Common myeloid progenitor, CD34-positive (primary cell): ENCODE measurements around the gene MS4A6A.
"Not testable (repeated sequence)": the region's sequence is repeated elsewhere in the genome, so short reads cannot be mapped to it uniquely, and the experiment has no call there.

Source experiments
- CTCF ChIA-PET: fragments of 350-600 bp; sonication (Branson Sonifier 250); formaldehyde crosslinking; loops from one replicate; lab custom pipeline; 2021; ENCODE audit warnings: antibody characterized with exemption; lab: Charles Lee
- POLR2A ChIA-PET: fragments of 350-600 bp; sonication (Branson Sonifier 250); formaldehyde crosslinking; loops from one replicate; lab custom pipeline; 2021; ENCODE audit warnings: antibody characterized with exemption; lab: Charles Lee
- DNase-seq, 3 donors: peaks; one replicate each; pipeline versions ENCODE4 v3.0.0 to v3.0.0-alpha.2; 2013
- H3K27ac ChIP-seq, 2 experiments: 1 replicate in 1 of 2; 2 replicates in 1 of 2; pipeline ENCODE4 v1.7.0; 2013; ENCODE audit warnings: inconsistent platforms in 2 of 2, low read length in 2 of 2, mild to moderate bottlenecking in 2 of 2, low read depth in 1 of 2, moderate library complexity in 1 of 2; ENCODE audit not compliant: severe bottlenecking in 2 of 2, insufficient read depth in 1 of 2, poor library complexity in 1 of 2
- H3K27me3 ChIP-seq, 5 experiments: replicated peaks in 2 of 5; 1 replicate in 3 of 5; 2 replicates in 2 of 5; pipeline versions ENCODE4 v1.6.1 to v1.7.0; 2013; ENCODE audit warnings: low read length in 4 of 5, mild to moderate bottlenecking in 2 of 5, moderate library complexity in 2 of 5, inconsistent platforms in 1 of 5; ENCODE audit not compliant: insufficient read depth in 5 of 5, control insufficient read depth in 4 of 5
- H3K36me3 ChIP-seq, 4 experiments: 1 replicate in 2 of 4; 2 replicates in 2 of 4; pipeline versions ENCODE4 v1.6.1 to v1.7.0; 2013; ENCODE audit warnings: low read length in 3 of 4, control low read depth in 1 of 4, mild to moderate bottlenecking in 1 of 4; ENCODE audit not compliant: control insufficient read depth in 4 of 4, insufficient read depth in 4 of 4
- H3K4me1 ChIP-seq, 4 experiments: 1 replicate in 3 of 4; 2 replicates in 1 of 4; pipeline versions ENCODE4 v1.6.1 to v1.7.1; 2013; ENCODE audit warnings: low read length in 3 of 4, mild to moderate bottlenecking in 3 of 4, control low read depth in 1 of 4, inconsistent platforms in 1 of 4, moderate library complexity in 1 of 4; ENCODE audit not compliant: control insufficient read depth in 4 of 4, insufficient read depth in 4 of 4; ENCODE audit errors: control extremely low read depth in 1 of 4
- H3K4me3 ChIP-seq, 7 experiments: 1 replicate in 4 of 7; 2 replicates in 3 of 7; pipeline versions ENCODE4 v1.5.1 to v1.7.0; 2013; ENCODE audit warnings: mild to moderate bottlenecking in 7 of 7, low read length in 6 of 7, moderate library complexity in 6 of 7, inconsistent platforms in 2 of 7, low read depth in 2 of 7, control low read depth in 1 of 7; ENCODE audit not compliant: insufficient read depth in 4 of 7, control insufficient read depth in 1 of 7; ENCODE audit errors: extremely low read depth in 1 of 7
- H3K9me3 ChIP-seq, 5 experiments: 1 replicate in 4 of 5; 2 replicates in 1 of 5; pipeline versions ENCODE4 v1.6.1 to v1.7.1; 2013; ENCODE audit warnings: low read length in 4 of 5, mild to moderate bottlenecking in 2 of 5, inconsistent platforms in 1 of 5, low read depth in 1 of 5, moderate library complexity in 1 of 5; ENCODE audit not compliant: control insufficient read depth in 4 of 5, insufficient read depth in 2 of 5; ENCODE audit errors: control extremely low read depth in 1 of 5
- WGBS: methylation state at CpG from one replicate; pipeline ENCODE4 v1.1.5; 2013; ENCODE audit not compliant: insufficient coverage; 5-methylcytosine and 5-hydroxymethylcytosine counted together

MS4A6A gene

GRCh38 chr11:60209977-60210376 lies 27.1 kb upstream of the MS4A6A start:
- DNase-seq, result no peak

GRCh38 chr11:60208951-60209350 lies 26.1 kb upstream of the MS4A6A start:
- ChIA-PET POLR2A (no interaction called here), CTCF (interaction anchor here (1.4 kb wide), 1 partner anchor 10 kb away, joined by 4 read pairs; no protein-coding TSS in a partner anchor)
- H3K27me3 ChIP-seq, result no peaks in the 10 kb centered on the region
- no peak overlapping the region for H3K27ac ChIP-seq
- no peak overlapping the region for H3K4me3 ChIP-seq
- peaks cover 0 to 1% (median 0%) of the 10 kb centered on the region in 5 experiments for H3K9me3 ChIP-seq
- no peaks in the 10 kb centered on the region for H3K36me3 ChIP-seq
- H3K4me1 ChIP-seq, result no peaks in the 10 kb centered on the region
- WGBS, result no CpG with 5 or more reads among the region's 1 CpG
- no peak for DNase-seq

More at GRCh38 chr11:60209977-60210376, 27.1 kb upstream of the MS4A6A start:
- 100% methylated on average over 1 of the region's 3 CpGs for WGBS
- CTCF ChIA-PET, result interaction anchor here (1.4 kb wide), 2 partner anchors 11 to 42 kb away, joined by 4 read pairs; no protein-coding TSS in a partner anchor
- Histone ChIP-seq H3K9me3 (peaks cover 0 to 1% (median 0%) of the 10 kb centered on the region in 5 experiments), H3K4me3 (no peak overlapping the region), H3K4me1 (no peaks in the 10 kb centered on the region), H3K27me3 (no peaks in the 10 kb centered on the region), H3K36me3 (no peaks in the 10 kb centered on the region), H3K27ac (no peak overlapping the region)
- POLR2A ChIA-PET, result no interaction called here

- no peaks in the 10 kb centered on the region for H3K36me3 ChIP-seq
- peaks cover 0 to 1% (median 0%) of the 10 kb centered on the region in 5 experiments for H3K9me3 ChIP-seq
- ChIA-PET CTCF (no interaction called here), POLR2A (no interaction called here)
- H3K4me3 ChIP-seq, result no peak overlapping the region
- no peak overlapping the region for H3K27ac ChIP-seq
- no peak for DNase-seq
- WGBS, result 100% methylated on average over 2 of the region's 4 CpGs
- no peaks in the 10 kb centered on the region for H3K27me3 ChIP-seq
- no peaks in the 10 kb centered on the region for H3K4me1 ChIP-seq
Observed at GRCh38 chr11:60208146-60208895, 25.4 kb upstream of the MS4A6A start.

GRCh38 chr11:60206616-60207015 lies 23.7 kb upstream of the MS4A6A start:
- POLR2A ChIA-PET, result interaction anchor here (0.5 kb wide), 1 partner anchor 376 kb away, joined by 4 read pairs; no protein-coding TSS in a partner anchor
- CTCF ChIA-PET, result no interaction called here
- Histone ChIP-seq H3K27me3 (no peaks in the 10 kb centered on the region), H3K4me3 (no peak overlapping the region), H3K27ac (no peak overlapping the region), H3K36me3 (no peaks in the 10 kb centered on the region), H3K4me1 (no peaks in the 10 kb centered on the region), H3K9me3 (peaks cover 0 to 4% (median 1%) of the 10 kb centered on the region in 5 experiments)
- WGBS, result 100% methylated on average over 1 of the region's 1 CpG
- no peak for DNase-seq

DNA sequence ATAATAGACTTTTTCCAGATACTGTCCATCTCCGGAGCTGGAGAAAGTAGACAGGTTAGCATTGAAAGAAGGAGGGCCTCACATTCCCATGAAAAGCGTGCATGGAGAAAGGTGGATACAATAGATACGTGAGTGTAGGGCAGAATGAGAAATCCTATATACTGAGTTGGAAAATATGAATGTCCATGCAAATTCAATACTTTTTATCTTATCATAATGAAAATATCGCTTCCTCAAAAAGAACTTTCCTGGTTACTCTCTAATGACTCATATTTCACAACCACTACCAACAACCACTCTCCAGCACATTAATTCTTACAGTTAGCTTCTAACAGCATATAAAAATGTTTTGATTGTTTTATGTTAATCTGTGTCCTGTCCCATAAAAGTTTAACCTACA lies 22.0 kb upstream of the MS4A6A start:
- no CpG with 5 or more reads among the region's 4 CpGs for WGBS
- CTCF ChIA-PET, result no interaction called here
- no peaks in the 10 kb centered on the region for H3K36me3 ChIP-seq
- H3K9me3 ChIP-seq, result peaks cover 0 to 4% (median 1%) of the 10 kb centered on the region in 5 experiments
- H3K4me3 ChIP-seq, result no peak overlapping the region
- DNase-seq, result peak in 2 of 3 donors; percentile 26 to 32
- no peaks in the 10 kb centered on the region for H3K27me3 ChIP-seq
- no peaks in the 10 kb centered on the region for H3K4me1 ChIP-seq
- no peak overlapping the region for H3K27ac ChIP-seq
- POLR2A ChIA-PET, result no interaction called here

DNA sequence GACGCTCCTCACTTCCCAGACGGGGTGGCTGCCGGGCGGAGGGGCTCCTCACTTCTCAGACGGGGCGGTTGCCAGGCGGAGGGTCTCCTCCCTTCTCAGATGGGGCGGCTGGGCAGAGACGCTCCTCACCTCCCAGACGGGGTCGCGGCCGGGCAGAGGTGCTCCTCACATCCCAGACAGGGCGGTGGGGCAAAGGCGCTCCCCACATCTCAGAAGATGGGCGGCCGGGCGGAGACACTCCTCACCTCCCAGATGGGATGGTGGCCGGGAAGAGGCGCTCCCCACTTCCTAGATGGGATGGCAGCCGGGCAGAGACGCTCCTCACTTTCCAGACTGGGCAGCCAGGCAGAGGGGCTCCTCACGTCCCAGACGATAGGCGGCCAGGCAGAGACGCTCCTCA lies 18.5 kb upstream of the MS4A6A start:
- H3K27ac ChIP-seq, H3K4me1 ChIP-seq, H3K9me3 ChIP-seq, H3K4me3 ChIP-seq, H3K36me3 ChIP-seq, H3K27me3 ChIP-seq, DNase-seq, POLR2A ChIA-PET, CTCF ChIA-PET: not testable (repeated sequence)
- WGBS, result 80% methylated on average over 1 of the region's 26 CpGs

DNA sequence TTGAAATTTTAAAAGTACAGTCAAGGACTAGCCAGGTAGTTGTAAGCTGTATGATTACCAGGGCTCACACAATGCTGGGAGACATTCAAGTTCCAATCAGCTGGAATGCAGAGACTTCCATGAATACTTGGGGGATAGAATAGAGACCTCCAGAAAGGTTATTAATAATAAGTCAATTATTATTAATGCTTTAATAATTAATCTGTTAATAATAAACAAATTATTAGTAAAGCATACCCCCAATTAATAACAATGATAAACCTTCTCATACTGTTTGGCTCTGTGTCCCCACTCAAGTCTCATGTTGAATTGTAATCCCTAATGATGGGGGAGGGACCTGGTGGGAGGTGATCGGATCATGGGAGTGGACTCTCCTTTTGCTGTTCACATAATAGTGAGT lies 14.6 kb upstream of the MS4A6A start:
- Histone ChIP-seq H3K4me1 (peaks cover 5 to 16% (median 14%) of the 10 kb centered on the region in 4 experiments), H3K27ac (no peak overlapping the region), H3K36me3 (no peaks in the 10 kb centered on the region), H3K4me3 (no peak overlapping the region), H3K27me3 (no peaks in the 10 kb centered on the region), H3K9me3 (peaks cover 0 to 11% (median 6%) of the 10 kb centered on the region in 5 experiments)
- WGBS, result no CpG with 5 or more reads among the region's 1 CpG
- no peak for DNase-seq
- CTCF ChIA-PET, result no interaction called here
- POLR2A ChIA-PET, result no interaction called here
